HepG2 (cell line): ENCODE measurements around the gene MARCHF9. TPM values are rescaled to one million over a fixed set of nuclear protein-coding genes. Genes with fewer than 3 reads are reported as not detected.

ENCODE experiments used
- BATF2 ChIP-seq: sonication (generic); formaldehyde crosslinking; IDR thresholded peaks from 2 replicates; pipeline ENCODE4 v1.8.0; 2022; ENCODE audit warnings: mild to moderate bottlenecking, missing genetic modification reagents, moderate library complexity
- ELF3 ChIP-seq: IDR thresholded peaks from 2 replicates; pipeline ENCODE4 v1.6.1; 2016; ENCODE audit warnings: missing genetic modification reagents, missing compliant biosample characterization
- GABPA ChIP-seq, 2 experiments: IDR thresholded peaks; 2 replicates each; pipeline ENCODE4 v1.6.1; 2011 to 2016; ENCODE audit warnings: low read depth in 2 of 2, low read length in 1 of 2, missing biosample characterization in 1 of 2, missing genetic modification characterization in 1 of 2
- MEIS2 ChIP-seq: sonication (generic); formaldehyde crosslinking; IDR thresholded peaks from 2 replicates; pipeline ENCODE4 v1.9.0; 2021; ENCODE audit warnings: mild to moderate bottlenecking, missing genetic modification reagents
- MTA1 ChIP-seq: sonication (generic); formaldehyde crosslinking; IDR thresholded peaks from 2 replicates; pipeline ENCODE4 v1.4.0; 2020; ENCODE audit warnings: missing genetic modification reagents, mild to moderate bottlenecking, borderline replicate concordance
- MTF2 ChIP-seq: sonication (generic); formaldehyde crosslinking; IDR thresholded peaks from 2 replicates; pipeline ENCODE4 v1.5.0; 2020; ENCODE audit warnings: missing genetic modification reagents, borderline replicate concordance
- NAIF1 ChIP-seq: sonication (generic); formaldehyde crosslinking; IDR thresholded peaks from 2 replicates; pipeline ENCODE4 v1.5.0; 2020; ENCODE audit warnings: mild to moderate bottlenecking, missing genetic modification reagents, borderline replicate concordance
- NONO ChIP-seq, 2 experiments: fragments of 450-650 bp in 1 of 2; sonication (generic) in 1 of 2; formaldehyde crosslinking in 1 of 2; IDR thresholded peaks in 1 of 2; conservative IDR thresholded peaks in 1 of 2; 2 replicates each; pipeline versions ENCODE4 v1.6.1 to v1.8.0; 2017 to 2022; ENCODE audit warnings: mild to moderate bottlenecking in 1 of 2, missing genetic modification reagents in 1 of 2, moderate library complexity in 1 of 2
- PITX1 ChIP-seq: sonication (generic); formaldehyde crosslinking; IDR thresholded peaks from 2 replicates; pipeline ENCODE4 v1.5.1; 2020; ENCODE audit warnings: mild to moderate bottlenecking, missing genetic modification reagents
- THAP11 ChIP-seq: IDR thresholded peaks from 2 replicates; pipeline ENCODE4 v1.6.1; 2016; ENCODE audit warnings: missing biosample characterization, missing genetic modification reagents
- TRAFD1 ChIP-seq: sonication (generic); formaldehyde crosslinking; IDR thresholded peaks from 2 replicates; pipeline ENCODE4 v1.5.1; 2020; ENCODE audit warnings: missing genetic modification reagents, mild to moderate bottlenecking, borderline replicate concordance
- ZBTB34 ChIP-seq: sonication (generic); formaldehyde crosslinking; IDR thresholded peaks from 2 replicates; pipeline ENCODE4 v1.8.0; 2022; ENCODE audit warnings: mild to moderate bottlenecking, missing genetic modification reagents
- ZBTB46 ChIP-seq: sonication (generic); formaldehyde crosslinking; IDR thresholded peaks from 2 replicates; pipeline ENCODE4 v1.4.0; 2020; ENCODE audit warnings: mild to moderate bottlenecking, missing genetic modification reagents, borderline replicate concordance
- ZNF282 ChIP-seq: fragments of 450-650 bp; IDR thresholded peaks from 2 replicates; pipeline ENCODE4 v1.6.1; 2018; ENCODE audit not compliant: partially characterized antibody
- ZNF512 ChIP-seq: sonication (generic); formaldehyde crosslinking; IDR thresholded peaks from 2 replicates; pipeline ENCODE4 v1.4.0; 2020; ENCODE audit warnings: mild to moderate bottlenecking, missing genetic modification reagents
- ZNF558 ChIP-seq: sonication (generic); formaldehyde crosslinking; IDR thresholded peaks from 2 replicates; pipeline ENCODE4 v1.9.0; 2022; ENCODE audit warnings: mild to moderate bottlenecking, missing genetic modification reagents, borderline replicate concordance
- ZNF780A ChIP-seq: sonication (generic); formaldehyde crosslinking; IDR thresholded peaks from 2 replicates; pipeline ENCODE4 v1.8.0; 2022; ENCODE audit warnings: mild to moderate bottlenecking, missing genetic modification reagents, moderate library complexity
- polyA plus RNA-seq, 8 experiments: library from polyadenylated mRNA; depleted of rRNA in 3 of 8; stranded (reverse) in 7 of 8; unstranded in 1 of 8; fragments of >200 nt; fragmentation: Illumina TruSeq in 4 of 8; extraction: Trizol in 4 of 8; gene quantifications; 2 replicates each; pipeline versions ENCODE4 v1.2.1 to v1.2.3, GENCODE V29; 2011 to 2016; ENCODE audit warnings: low read depth in 4 of 8, missing spikeins in 1 of 8, mixed read lengths in 1 of 8; ENCODE audit not compliant: insufficient read depth in 1 of 8
- total RNA-seq, 5 experiments: library from RNA; depleted of rRNA; stranded (reverse); fragments of >200 nt; fragmentation: Illumina TruSeq; extraction: Trizol; gene quantifications; 2 replicates each; pipeline ENCODE4 v1.2.3, GENCODE V29; 2016; ENCODE audit warnings: low read depth in 1 of 5

MARCHF9 gene
- total and polyA plus RNA-seq, 2 of the 13 experiments (the other 11 are each of a cell fraction or from before 2014, with no cell fraction given), result 5.7 to 9.6 TPM

- TF ChIP-seq THAP11 (peak; percentile 50; the same call in 1 of the 2 replicates), MTF2 (CRISPR knock-in tag) (no peak), ZBTB46 (CRISPR knock-in tag) (no peak), NAIF1 (CRISPR knock-in tag) (peak; percentile 86; the same call in 1 of the 2 replicates), ZNF780A (CRISPR knock-in tag) (peak; percentile 86; the same call in 1 of the 2 replicates), TRAFD1 (CRISPR knock-in tag) (no peak), PITX1 (CRISPR knock-in tag) (0 out of 2 replicates have a peak, but pooled peaks have one; percentile 39), MEIS2 (0 out of 2 replicates have a peak, but pooled peaks have one; percentile 45), ZNF512 (CRISPR knock-in tag) (no peak), MTA1 (peak; percentile 56; the same call in 1 of the 2 replicates), GABPA (IDR thresholded peaks at IDR 0.05; ENCODE audit: low read depth, low read length) (no peak), GABPA (CRISPR knock-in tag; IDR thresholded peaks at IDR 0.05; ENCODE audit: low read depth) (no peak), NONO (IDR thresholded peaks at IDR 0.05) (no peak), NONO (CRISPR knock-in tag; conservative IDR thresholded peaks at IDR 0.05) (peak; percentile 73), ZNF558 (CRISPR knock-in tag) (no peak), BATF2 (peak; percentile 72; the same call in 1 of the 2 replicates), ZBTB34 (no peak), ELF3 (no peak), ZNF282 (no peak)
These were observed 10.2 kb downstream of the MARCHF9 start (continued) for GRCh38 chr12:57765003-57765697.
